ENCODE results near the gene NEU4.

The NEU4 gene

GRCh38 chr2:241812730-241813643 is 4.0 kb downstream of the NEU4 start:
- peaks cover 2% of the 10 kb centered on the region for H3K27me3 Mint-ChIP-seq (ENCODE audit: low read depth, poor library complexity)
- no peak for TF ChIP-seq CTCF (IDR thresholded peaks at IDR 0.05)
- H3K4me3 Mint-ChIP-seq = no peak overlapping the region
- H3K27ac Mint-ChIP-seq = no peak overlapping the region
- peaks cover 38% of the 10 kb centered on the region for H3K4me1 Mint-ChIP-seq
- no peaks in the 10 kb centered on the region for H3K36me3 Mint-ChIP-seq (ENCODE audit: low read depth)
- H3K9me3 Mint-ChIP-seq = no peaks in the 10 kb centered on the region
- no peak for DNase-seq

GRCh38 chr2:241813644-241814392 is 4.8 kb downstream of the NEU4 start:
- DNase-seq = no peak
- Mint-ChIP-seq H3K27ac (no peak overlapping the region), H3K36me3 (ENCODE audit: low read depth) (no peaks in the 10 kb centered on the region), H3K4me1 (peaks cover 29% of the 10 kb centered on the region), H3K4me3 (no peak overlapping the region), H3K9me3 (no peaks in the 10 kb centered on the region), H3K27me3 (ENCODE audit: low read depth, poor library complexity) (peaks cover 2% of the 10 kb centered on the region)
- TF ChIP-seq CTCF (IDR thresholded peaks at IDR 0.05) = no peak

- DNase-seq = no peak
- Mint-ChIP-seq H3K4me1 (peaks cover 24% of the 10 kb centered on the region), H3K9me3 (no peaks in the 10 kb centered on the region), H3K4me3 (no peak overlapping the region), H3K36me3 (ENCODE audit: low read depth) (no peaks in the 10 kb centered on the region), H3K27ac (no peak overlapping the region), H3K27me3 (ENCODE audit: low read depth, poor library complexity) (peaks cover 1% of the 10 kb centered on the region)
- no peak for TF ChIP-seq CTCF (IDR thresholded peaks at IDR 0.05)
Measured at GRCh38 chr2:241814393-241814642, 5.3 kb downstream of the NEU4 start.

GRCh38 chr2:241814643-241815476 is 5.9 kb downstream of the NEU4 start:
- Mint-ChIP-seq H3K27me3 (ENCODE audit: low read depth, poor library complexity) (no peaks in the 10 kb centered on the region), H3K9me3 (no peaks in the 10 kb centered on the region), H3K27ac (no peak overlapping the region), H3K4me1 (peaks cover 19% of the 10 kb centered on the region), H3K4me3 (peak overlapping the region; percentile 15), H3K36me3 (ENCODE audit: low read depth) (no peaks in the 10 kb centered on the region)
- TF ChIP-seq CTCF (IDR thresholded peaks at IDR 0.05) = no peak
- no peak for DNase-seq

- Mint-ChIP-seq H3K4me1 (peaks cover 17% of the 10 kb centered on the region), H3K4me3 (peak overlapping the region; percentile 15), H3K27ac (no peak overlapping the region), H3K36me3 (ENCODE audit: low read depth) (no peaks in the 10 kb centered on the region), H3K9me3 (no peaks in the 10 kb centered on the region), H3K27me3 (ENCODE audit: low read depth, poor library complexity) (no peaks in the 10 kb centered on the region)
- no peak for TF ChIP-seq CTCF (IDR thresholded peaks at IDR 0.05)
- DNase-seq = no peak
Measured at GRCh38 chr2:241815477-241816430, 6.8 kb downstream of the NEU4 start.
